GM23248 (cell line): ENCODE results near the gene NKAIN2.

Experiments used
- EZH2 ChIP-seq: fragments of 200-600 bp; sonication (generic); IDR thresholded peaks from 2 replicates; pipeline ENCODE4 v1.6.1; 2018; ENCODE audit warnings: antibody characterized with exemption, mild to moderate bottlenecking; ENCODE audit not compliant: insufficient read depth, poor library complexity, severe bottlenecking
- EZH2phosphoT487 ChIP-seq: fragments of 200-600 bp; sonication (generic); IDR thresholded peaks from 2 replicates; pipeline ENCODE4 v1.6.1; 2018; ENCODE audit warnings: antibody characterized with exemption, moderate library complexity, mild to moderate bottlenecking, low read depth; ENCODE audit not compliant: insufficient read depth

DNA sequence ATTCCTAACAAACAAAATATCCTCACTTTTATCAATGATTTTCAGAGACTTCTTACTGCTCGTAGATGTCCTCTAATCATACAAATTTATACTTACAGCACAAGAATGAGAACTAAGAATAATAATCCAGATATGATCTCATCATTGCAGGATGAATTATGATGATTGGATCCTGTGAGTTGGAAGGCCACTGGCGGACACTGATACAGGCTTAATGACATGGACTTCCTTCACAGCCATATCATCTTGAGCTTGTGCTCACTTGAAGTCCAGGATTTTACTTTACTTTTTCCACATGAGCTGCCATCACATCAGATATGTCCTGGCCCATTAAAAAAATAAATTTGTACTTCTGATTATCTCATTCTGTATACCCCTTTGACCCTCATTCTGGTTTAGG is 94.3 kb downstream of the NKAIN2 start:
- TF ChIP-seq EZH2 (no peak), EZH2phosphoT487 (no peak)
